GOT3 (cell line): Measurements from ENCODE around the gene PLOD3.
A peak's percentile ranks its signal among the peaks of the same experiment; 100 is the strongest.

Experiments
- DNase-seq: peaks from one replicate; lab custom pipeline; 2025; ENCODE audit warnings: mixed read lengths; lab: John Stamatoyannopoulos, UW

The PLOD3 gene

GRCh38 chr7:101179117-101179516, 38.3 kb downstream of the PLOD3 start:
- no peak for DNase-seq

GRCh38 chr7:101177644-101178043, 39.7 kb downstream of the PLOD3 start:
- DNase-seq, result no peak

- DNase-seq, result no peak
Observed at GRCh38 chr7:101175664-101176063, 41.7 kb downstream of the PLOD3 start.

GRCh38 chr7:101174322-101174854, 43.0 kb downstream of the PLOD3 start:
- DNase-seq, result no peak

- DNase-seq, result no peak
Observed at GRCh38 chr7:101173752-101174244, 43.6 kb downstream of the PLOD3 start.

- no peak for DNase-seq
Observed at GRCh38 chr7:101172854-101173751, 44.3 kb downstream of the PLOD3 start.

GRCh38 chr7:101172005-101172853, 45.2 kb downstream of the PLOD3 start:
- DNase-seq, result no peak

GRCh38 chr7:101171442-101171837, 45.9 kb downstream of the PLOD3 start:
- DNase-seq, result no peak

- no peak for DNase-seq
Observed at GRCh38 chr7:101170617-101171441, 46.6 kb downstream of the PLOD3 start.

GRCh38 chr7:101169838-101170551, 47.4 kb downstream of the PLOD3 start:
- DNase-seq, result no peak

GRCh38 chr7:101169110-101169837, 48.1 kb downstream of the PLOD3 start:
- no peak for DNase-seq

GRCh38 chr7:101168412-101169049, 48.9 kb downstream of the PLOD3 start:
- no peak for DNase-seq

GRCh38 chr7:101167645-101168411, 49.6 kb downstream of the PLOD3 start:
- no peak for DNase-seq

- no peak for DNase-seq
Observed at GRCh38 chr7:101166909-101167644, 50.3 kb downstream of the PLOD3 start.

GRCh38 chr7:101166648-101166908, 50.8 kb downstream of the PLOD3 start:
- no peak for DNase-seq

GRCh38 chr7:101165958-101166647, 51.3 kb downstream of the PLOD3 start:
- no peak for DNase-seq

GRCh38 chr7:101165075-101165957, 52.1 kb downstream of the PLOD3 start, which contains the start of gene VGF:
TSS of gene VGF (minus strand) at chr7:101165569. CDS start at chr7:101164843, 726 bp downstream.
- DNase-seq, result peak; percentile 65
